ENCODE data around the gene FRAS1. TPM values are rescaled to one million over a fixed set of nuclear protein-coding genes. Genes with fewer than 3 reads are reported as not detected.
A peak's percentile ranks its signal among the peaks of the same experiment; 100 is the strongest.

Gene FRAS1
- total RNA-seq, 1 donor from 2014 or later = 163 TPM

- Mint-ChIP-seq H3K27ac (no peak overlapping the region), H3K36me3 (ENCODE audit: insufficient read depth) (peaks cover 24% of the 10 kb centered on the region), H3K4me1 (ENCODE audit: low read depth) (peaks cover 8% of the 10 kb centered on the region), H3K27me3 (no peaks in the 10 kb centered on the region), H3K4me3 (ENCODE audit: low read depth) (no peak overlapping the region), H3K9me3 (ENCODE audit: low read depth) (no peaks in the 10 kb centered on the region)
- DNase-seq (ENCODE audit: low spot score, unreplicated experiment) = no peak
- no peak for TF ChIP-seq CTCF (IDR thresholded peaks at IDR 0.05; ENCODE audit: unreplicated experiment)
Measured at GRCh38 chr4:78068481-78068880, 11.4 kb downstream of the FRAS1 start.

GRCh38 chr4:78069319-78069718 is 12.2 kb downstream of the FRAS1 start:
- Mint-ChIP-seq H3K4me3 (ENCODE audit: low read depth) (no peak overlapping the region), H3K36me3 (ENCODE audit: insufficient read depth) (peaks cover 24% of the 10 kb centered on the region), H3K27ac (peak overlapping the region; percentile 43), H3K9me3 (ENCODE audit: low read depth) (no peaks in the 10 kb centered on the region), H3K27me3 (no peaks in the 10 kb centered on the region), H3K4me1 (ENCODE audit: low read depth) (peaks cover 14% of the 10 kb centered on the region)
- DNase-seq (ENCODE audit: low spot score, unreplicated experiment) = no peak
- TF ChIP-seq CTCF (IDR thresholded peaks at IDR 0.05; ENCODE audit: unreplicated experiment) = no peak

- Mint-ChIP-seq H3K27me3 (no peaks in the 10 kb centered on the region), H3K4me1 (ENCODE audit: low read depth) (peaks cover 20% of the 10 kb centered on the region), H3K36me3 (ENCODE audit: insufficient read depth) (peaks cover 24% of the 10 kb centered on the region), H3K4me3 (ENCODE audit: low read depth) (no peak overlapping the region), H3K9me3 (ENCODE audit: low read depth) (no peaks in the 10 kb centered on the region), H3K27ac (peak overlapping the region; percentile 7)
- no peak for DNase-seq (ENCODE audit: low spot score, unreplicated experiment)
- TF ChIP-seq CTCF (IDR thresholded peaks at IDR 0.05; ENCODE audit: unreplicated experiment) = no peak
Measured at GRCh38 chr4:78069859-78070258, 12.7 kb downstream of the FRAS1 start.

GRCh38 chr4:78070731-78071282 is 13.7 kb downstream of the FRAS1 start:
- DNase-seq (ENCODE audit: low spot score, unreplicated experiment) = no peak
- Mint-ChIP-seq H3K9me3 (ENCODE audit: low read depth) (no peaks in the 10 kb centered on the region), H3K36me3 (ENCODE audit: insufficient read depth) (peaks cover 22% of the 10 kb centered on the region), H3K4me1 (ENCODE audit: low read depth) (peaks cover 17% of the 10 kb centered on the region), H3K27ac (no peak overlapping the region), H3K4me3 (ENCODE audit: low read depth) (no peak overlapping the region), H3K27me3 (no peaks in the 10 kb centered on the region)
- TF ChIP-seq CTCF (IDR thresholded peaks at IDR 0.05; ENCODE audit: unreplicated experiment) = no peak

GRCh38 chr4:78074759-78075158 is 17.6 kb downstream of the FRAS1 start:
- no peak for DNase-seq (ENCODE audit: low spot score, unreplicated experiment)
- H3K4me3 Mint-ChIP-seq (ENCODE audit: low read depth) = no peak overlapping the region
- H3K9me3 Mint-ChIP-seq (ENCODE audit: low read depth) = peaks cover 3% of the 10 kb centered on the region
- TF ChIP-seq CTCF (IDR thresholded peaks at IDR 0.05; ENCODE audit: unreplicated experiment) = no peak
- H3K27ac Mint-ChIP-seq = no peak overlapping the region
- H3K4me1 Mint-ChIP-seq (ENCODE audit: low read depth) = peaks cover 21% of the 10 kb centered on the region
- no peaks in the 10 kb centered on the region for H3K27me3 Mint-ChIP-seq
- H3K36me3 Mint-ChIP-seq (ENCODE audit: insufficient read depth) = peaks cover 12% of the 10 kb centered on the region

Data from progenitor cell of endocrine pancreas (in vitro differentiated cells).